HG03045 (cell line): Measurements from ENCODE around the gene C16orf86.
"Not testable (repeated sequence)": the region's sequence is repeated elsewhere in the genome, so short reads cannot be mapped to it uniquely, and the experiment has no call there.

ENCODE experiments used
- ATAC-seq: cut with Tn5 transposase; IDR thresholded peaks from one replicate; pipeline ENCODE4 v1.9.1; 2021; ENCODE audit warnings: mild to moderate bottlenecking, moderate library complexity; ENCODE audit not compliant: unreplicated experiment

Gene C16orf86

GRCh38 chr16:67685388-67686112, 18.9 kb downstream of the C16orf86 start:
- ATAC-seq, result no peak

- not testable (repeated sequence) for ATAC-seq
Measured at GRCh38 chr16:67693517-67694285, 27.1 kb downstream of the C16orf86 start.

GRCh38 chr16:67694611-67695010, 28.0 kb downstream of the C16orf86 start:
- no peak for ATAC-seq

GRCh38 chr16:67697422-67698185, 31.0 kb downstream of the C16orf86 start:
- ATAC-seq, result no peak

- ATAC-seq, result no peak
Measured at GRCh38 chr16:67699265-67699664, 32.7 kb downstream of the C16orf86 start.

GRCh38 chr16:67701420-67701819, 34.8 kb downstream of the C16orf86 start:
- ATAC-seq, result no peak

- ATAC-seq, result no peak
Measured at GRCh38 chr16:67702130-67702529, 35.5 kb downstream of the C16orf86 start.

GRCh38 chr16:67703626-67704025, 37.0 kb downstream of the C16orf86 start:
- no peak for ATAC-seq

GRCh38 chr16:67704110-67704509, 37.5 kb downstream of the C16orf86 start:
- no peak for ATAC-seq

GRCh38 chr16:67707210-67707609, 40.6 kb downstream of the C16orf86 start:
- ATAC-seq, result no peak

GRCh38 chr16:67707790-67708189, 41.2 kb downstream of the C16orf86 start:
- no peak for ATAC-seq

- no peak for ATAC-seq
Measured at GRCh38 chr16:67708368-67708771, 41.8 kb downstream of the C16orf86 start.

GRCh38 chr16:67709050-67709449, 42.4 kb downstream of the C16orf86 start:
- no peak for ATAC-seq

GRCh38 chr16:67710607-67711006, 44.0 kb downstream of the C16orf86 start:
- ATAC-seq, result no peak

GRCh38 chr16:67713647-67714273, 47.1 kb downstream of the C16orf86 start:
- no peak for ATAC-seq

GRCh38 chr16:67714522-67714921, 47.9 kb downstream of the C16orf86 start:
- no peak for ATAC-seq

- ATAC-seq, result no peak
Measured at GRCh38 chr16:67716097-67716496, 49.5 kb downstream of the C16orf86 start.
